ENCODE measurements around the gene PDZD4. TPM values are rescaled to one million over a fixed set of nuclear protein-coding genes. Genes with fewer than 3 reads are reported as not detected.

The PDZD4 gene
- total and polyA plus RNA-seq, 9 of the 15 experiments (the other 6 are each of a cell fraction or from before 2014, with no cell fraction given): 0.05 to 0.38 (median 0.07) TPM; not detected in 5

- TF ChIP-seq ZNF79 (CRISPR knock-in tag; IDR thresholded peaks at IDR 0.05; ENCODE audit: low read depth) (no peak), RAD51 (IDR thresholded peaks at IDR 0.05; ENCODE audit: borderline replicate concordance, low read depth) (no peak), JUND (IDR thresholded peaks at IDR 0.05; ENCODE audit: borderline replicate concordance, low read depth, low read length) (peak; percentile 59; the same call in 1 of the 2 replicates), JUND (tag; IDR thresholded peaks at IDR 0.05; ENCODE audit: borderline replicate concordance, low read depth, low read length) (peak; percentile 40; the same call in 1 of the 3 replicates), TRIM24 (IDR thresholded peaks at IDR 0.05) (peak; percentile 90 to 91), CEBPG (CRISPR knock-in tag; IDR thresholded peaks at IDR 0.05) (no peak), CEBPG (tag; conservative IDR thresholded peaks at IDR 0.05 in 1 of 2, IDR thresholded peaks at IDR 0.05 in 1 of 2) (no peak), BMI1 (IDR thresholded peaks at IDR 0.05; ENCODE audit: low read length) (no peak), PRMT5 (CRISPR knock-in tag; IDR thresholded peaks at IDR 0.05) (no peak), CBX3 (IDR thresholded peaks at IDR 0.05; ENCODE audit: borderline replicate concordance in 1 of 2, low read length in 2 of 2) (peak in 1 of 2 experiments; percentile 31; a peak in 1 of 3 replicates), ZBTB8A (IDR thresholded peaks at IDR 0.05; ENCODE audit: partially characterized antibody) (no peak), KDM5B (IDR thresholded peaks at IDR 0.05; ENCODE audit: insufficient replicate concordance, low read depth, low read length) (no peak), SMAD1 (IDR thresholded peaks at IDR 0.05; ENCODE audit: low read depth, low read length, partially characterized antibody) (no peak), BRCA1 (IDR thresholded peaks at IDR 0.05) (no peak), BRCA1 (CRISPR knock-in tag; IDR thresholded peaks at IDR 0.05) (no peak), HLTF (IDR thresholded peaks at IDR 0.05) (0 out of 2 replicates have a peak, but pooled peaks have one; percentile 20), RBM34 (IDR thresholded peaks at IDR 0.05; ENCODE audit: borderline replicate concordance, insufficient read depth, low read length) (no peak), PBX2 (CRISPR knock-in tag; IDR thresholded peaks at IDR 0.05; ENCODE audit: low read depth) (no peak), PBX2 (tag; conservative IDR thresholded peaks at IDR 0.05; ENCODE audit: low read depth) (no peak), BCOR (IDR thresholded peaks at IDR 0.05) (peak; percentile 51; the same call in 1 of the 2 replicates), ZFP91 (CRISPR knock-in tag; IDR thresholded peaks at IDR 0.05) (no peak), PREB (CRISPR knock-in tag; IDR thresholded peaks at IDR 0.05) (no peak)
These were observed 23.0 kb upstream of the PDZD4 start (continued) for GRCh38 chrX:153853180-153853901.

Measured in K562 (cell line).